Activated T-cell treated with anti-CD3 and anti-CD28 coated beads, Interleukin-2, amount 50 U/mL, for 1 hour (primary cell): ENCODE results near the gene CR2.
"Not testable (repeated sequence)": the region's sequence is repeated elsewhere in the genome, so short reads cannot be mapped to it uniquely, and the experiment has no call there.

Experiments
- DNase-seq: peaks from one replicate; pipeline ENCODE4 v3.0.0-alpha.2; 2020

CR2 gene

GRCh38 chr1:207516729-207517128 lies 62.6 kb downstream of the CR2 start:
- DNase-seq = no peak

GRCh38 chr1:207518608-207519236 lies 64.6 kb downstream of the CR2 start:
- DNase-seq = no peak

DNA sequence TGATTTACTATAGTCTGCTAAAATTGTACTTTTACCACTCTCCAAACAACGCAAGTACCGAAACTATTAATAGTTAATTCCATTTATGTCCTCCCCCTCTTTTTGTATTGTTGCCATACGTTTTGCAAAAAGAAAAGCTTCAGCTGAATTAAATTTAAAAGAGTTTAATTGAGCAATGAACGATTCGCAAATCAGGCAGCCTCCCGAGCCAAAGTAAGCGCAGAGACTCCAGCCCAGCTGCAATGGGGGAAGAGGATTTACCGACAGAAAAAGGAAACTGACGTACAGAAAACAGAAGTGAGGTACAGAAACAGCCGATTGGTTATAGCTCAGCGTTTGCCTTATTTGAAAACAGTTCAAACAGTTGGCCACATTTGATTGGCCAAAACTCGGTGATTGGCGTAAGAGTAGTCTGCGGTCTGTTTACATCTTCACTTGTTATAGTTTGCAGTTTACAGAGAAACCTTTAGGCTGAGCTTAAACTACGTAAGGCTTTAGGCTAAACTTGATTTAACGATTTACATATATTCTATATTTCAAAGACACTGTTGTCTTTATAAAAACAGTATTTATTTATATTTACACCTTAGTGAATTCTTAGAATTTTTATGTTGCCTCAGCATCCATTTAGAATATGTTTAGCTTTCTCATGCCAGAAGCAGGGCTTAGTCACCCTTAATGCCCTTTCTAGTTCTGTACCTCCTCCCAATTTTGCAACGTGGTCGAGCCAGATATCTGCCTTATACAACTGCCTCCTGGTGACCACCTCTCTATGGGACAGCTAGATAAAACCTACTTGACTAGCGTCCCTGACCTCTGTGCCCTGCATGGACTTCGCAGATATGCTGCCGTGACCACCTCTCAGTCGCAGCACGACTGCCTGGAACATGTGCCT lies 65.6 kb downstream of the CR2 start:
- DNase-seq = no peak

GRCh38 chr1:207520400-207521345 lies 66.5 kb downstream of the CR2 start:
- DNase-seq = not testable (repeated sequence)

DNA sequence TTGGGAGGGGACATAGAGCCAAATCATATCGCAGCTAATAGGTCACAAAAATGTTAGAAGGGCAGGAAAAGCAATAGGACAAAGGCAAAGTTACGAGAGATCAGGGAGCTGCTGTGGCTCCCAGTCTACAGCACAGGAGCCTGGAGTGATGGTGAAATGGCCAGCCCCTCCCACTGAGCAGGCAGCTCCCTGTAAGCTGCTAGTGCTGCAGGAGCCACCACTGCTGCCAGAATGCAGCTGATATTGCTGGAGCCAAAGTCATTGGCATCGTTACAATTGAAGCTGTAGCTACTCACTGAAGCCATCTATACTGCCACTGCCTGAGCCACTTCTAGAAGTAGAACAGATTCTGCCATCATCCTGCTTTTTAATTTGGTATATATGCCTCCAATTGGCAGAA lies 71.1 kb downstream of the CR2 start:
- not testable (repeated sequence) for DNase-seq

GRCh38 chr1:207528401-207528800 lies 74.3 kb downstream of the CR2 start:
- DNase-seq = not testable (repeated sequence)

DNA sequence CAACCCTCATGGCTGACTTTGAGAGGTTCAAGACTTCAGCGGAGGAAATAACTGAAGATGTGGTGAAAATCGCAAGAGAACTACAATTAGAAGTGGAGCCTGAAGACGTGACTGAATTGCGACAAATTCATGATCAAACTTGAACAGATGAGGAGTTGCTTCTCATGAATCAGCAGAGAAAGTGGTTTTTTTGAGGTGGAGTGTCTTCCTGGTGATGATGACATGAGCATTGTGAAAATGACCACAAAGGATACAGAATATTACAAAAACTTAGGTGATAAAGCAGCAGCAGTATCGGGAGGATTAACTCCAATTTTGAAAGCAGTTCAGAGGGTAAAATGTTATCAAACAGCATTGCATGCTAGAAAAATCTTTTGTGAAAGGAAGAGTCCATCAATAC lies 82.1 kb downstream of the CR2 start:
- not testable (repeated sequence) for DNase-seq
